GM18519 (cell line): ENCODE data around the gene SSR3.
A peak's percentile ranks its signal among the peaks of the same experiment; 100 is the strongest.

Source experiments
- ATAC-seq: cut with Tn5 transposase; IDR thresholded peaks from one replicate; pipeline ENCODE4 v1.9.1; 2021; ENCODE audit warnings: mild to moderate bottlenecking, moderate library complexity; ENCODE audit not compliant: unreplicated experiment, low FRiP score

The SSR3 gene

DNA sequence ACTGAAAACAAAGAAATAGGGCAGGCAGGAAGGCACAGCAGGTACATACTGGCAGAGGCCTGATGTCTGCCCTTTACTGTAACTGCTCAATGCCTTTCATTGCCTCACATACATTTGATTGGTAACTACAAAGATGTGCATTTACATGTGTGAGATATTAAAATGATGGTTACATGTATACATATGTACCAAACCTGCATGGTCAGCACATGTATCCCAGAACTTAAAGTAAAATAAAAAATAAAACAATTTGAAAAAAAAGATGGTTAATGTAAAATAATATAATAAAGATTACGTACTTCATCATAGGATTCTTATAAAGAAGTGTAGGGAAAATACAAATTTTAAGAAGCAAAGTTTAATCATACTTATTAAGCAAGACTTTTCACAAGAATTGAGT lies 15.1 kb downstream of the SSR3 start:
- ATAC-seq = no peak

DNA sequence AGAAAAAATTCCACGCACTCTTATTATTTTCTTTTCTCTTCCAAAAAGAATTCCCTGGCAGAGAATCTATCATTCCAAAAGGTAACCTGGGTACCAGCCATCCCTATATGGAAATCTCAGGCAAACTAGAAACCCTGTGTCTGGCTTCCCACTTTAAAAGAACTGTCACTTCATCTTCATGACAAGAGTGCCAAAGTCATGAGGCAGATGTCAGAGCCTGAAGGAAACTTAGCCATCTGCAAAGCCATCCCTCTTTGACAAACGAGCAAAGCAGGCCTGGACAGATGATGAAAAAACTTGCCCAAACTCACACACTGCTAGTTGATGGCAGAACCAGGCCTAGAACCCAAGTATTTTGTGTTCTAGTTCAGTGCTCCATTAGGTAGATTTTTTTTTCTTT lies 15.9 kb downstream of the SSR3 start:
- no peak for ATAC-seq

- no peak for ATAC-seq
Measured at GRCh38 chr3:156536524-156537316, 18.2 kb downstream of the SSR3 start.

- ATAC-seq = no peak
Measured at GRCh38 chr3:156535798-156536197, 19.1 kb downstream of the SSR3 start.

- no peak for ATAC-seq
Measured at GRCh38 chr3:156535162-156535627, 19.7 kb downstream of the SSR3 start.

- no peak for ATAC-seq
Measured at GRCh38 chr3:156533205-156533604, 21.7 kb downstream of the SSR3 start.

- no peak for ATAC-seq
Measured at GRCh38 chr3:156532730-156533129, 22.2 kb downstream of the SSR3 start.

GRCh38 chr3:156530980-156531379 lies 23.9 kb downstream of the SSR3 start:
- ATAC-seq = no peak

DNA sequence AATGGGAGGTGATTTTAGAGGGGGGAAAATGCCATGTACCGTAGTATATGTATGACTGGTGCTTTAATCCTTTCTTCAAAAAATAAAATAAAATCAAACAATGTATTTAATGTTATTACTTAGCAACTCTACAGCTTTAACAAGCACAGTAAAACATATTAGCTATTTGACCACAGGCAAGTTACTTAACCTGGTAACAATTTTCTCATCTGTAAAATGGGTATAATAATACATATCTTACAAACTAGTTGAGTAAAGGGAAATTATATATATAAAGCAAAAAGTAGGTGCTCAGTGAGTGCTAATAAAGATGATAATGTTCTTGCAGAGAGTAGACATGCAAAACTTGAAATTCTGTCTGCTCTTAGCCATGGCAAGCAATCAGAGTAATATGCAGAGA lies 27.9 kb downstream of the SSR3 start:
- no peak for ATAC-seq

- no peak for ATAC-seq
Measured at GRCh38 chr3:156525808-156526207, 29.1 kb downstream of the SSR3 start.

- ATAC-seq = no peak
Measured at GRCh38 chr3:156522673-156523072, 32.2 kb downstream of the SSR3 start.

- ATAC-seq = no peak
Measured at GRCh38 chr3:156519758-156520162, 35.2 kb downstream of the SSR3 start.

- ATAC-seq = no peak
Measured at GRCh38 chr3:156518726-156519125, 36.2 kb downstream of the SSR3 start.

GRCh38 chr3:156516961-156517360 lies 38.0 kb downstream of the SSR3 start:
- no peak for ATAC-seq

GRCh38 chr3:156516284-156516683 lies 38.6 kb downstream of the SSR3 start:
- no peak for ATAC-seq

DNA sequence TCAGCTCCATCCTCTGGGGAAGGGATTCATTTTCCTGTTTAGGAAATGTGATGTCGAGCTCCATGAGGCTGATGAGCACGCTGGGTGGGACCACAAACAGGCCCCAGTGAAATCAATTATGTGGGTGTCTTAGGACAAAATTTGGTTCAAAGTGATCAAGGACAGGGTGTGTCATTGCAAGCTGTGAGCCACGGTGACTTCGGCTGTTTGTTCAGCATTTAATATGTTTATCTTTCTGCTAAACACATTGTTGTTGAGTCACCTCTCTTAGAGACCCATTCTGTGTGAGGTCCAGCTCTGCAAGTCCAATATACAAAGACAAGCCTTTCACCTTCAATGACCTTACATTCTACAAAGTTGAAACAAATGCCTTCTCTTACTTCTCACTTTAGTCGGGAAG lies 41.3 kb downstream of the SSR3 start:
- ATAC-seq = no peak

- ATAC-seq = no peak
Measured at GRCh38 chr3:156511987-156512677, 42.8 kb downstream of the SSR3 start.

DNA sequence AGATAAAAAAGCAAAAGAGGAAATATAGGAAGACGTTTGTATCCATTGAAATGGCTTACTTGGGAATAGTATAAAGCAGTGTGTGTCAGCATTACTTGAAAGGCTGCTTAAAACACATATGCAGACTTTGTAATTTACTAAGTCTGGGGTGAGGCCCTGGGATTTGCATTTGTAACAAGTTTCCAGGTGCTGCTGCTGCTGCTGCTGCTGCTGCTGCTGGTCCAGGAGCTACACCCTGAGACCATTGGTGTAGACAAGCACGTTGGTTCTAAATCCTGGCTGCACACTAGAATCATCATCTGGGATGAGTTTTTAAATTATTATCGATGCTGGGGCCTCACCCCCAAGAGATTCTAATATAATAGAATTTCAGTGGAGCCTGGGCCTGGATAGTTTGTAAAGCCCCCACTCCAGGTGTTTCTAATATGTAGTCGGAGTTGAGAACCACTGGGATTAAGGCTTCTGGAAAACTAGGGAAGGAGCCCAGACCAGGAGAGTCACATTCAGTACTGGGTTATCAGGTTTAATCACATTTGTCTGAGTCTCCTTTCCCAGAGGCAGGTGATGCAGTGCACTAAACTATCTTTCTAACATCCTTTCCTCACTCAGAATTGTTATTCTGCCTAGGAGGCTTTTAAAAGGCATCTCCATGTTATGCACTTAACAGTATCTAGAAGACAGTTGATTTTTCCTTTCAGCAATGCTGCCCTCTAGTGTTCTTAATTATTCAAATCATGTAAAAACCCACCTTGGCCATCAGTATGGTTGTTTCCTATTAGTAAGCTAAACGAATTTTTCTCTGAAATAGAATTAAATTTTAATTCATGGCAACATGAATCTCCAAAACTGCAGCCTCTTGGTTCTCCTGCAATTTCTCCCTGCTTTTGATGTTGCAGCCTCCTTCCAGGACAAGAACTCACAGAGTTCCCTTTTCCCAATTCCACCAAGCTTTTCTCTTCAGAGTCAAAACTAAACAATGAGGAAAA lies 45.4 kb downstream of the SSR3 start:
- peak; percentile 59 for ATAC-seq

DNA sequence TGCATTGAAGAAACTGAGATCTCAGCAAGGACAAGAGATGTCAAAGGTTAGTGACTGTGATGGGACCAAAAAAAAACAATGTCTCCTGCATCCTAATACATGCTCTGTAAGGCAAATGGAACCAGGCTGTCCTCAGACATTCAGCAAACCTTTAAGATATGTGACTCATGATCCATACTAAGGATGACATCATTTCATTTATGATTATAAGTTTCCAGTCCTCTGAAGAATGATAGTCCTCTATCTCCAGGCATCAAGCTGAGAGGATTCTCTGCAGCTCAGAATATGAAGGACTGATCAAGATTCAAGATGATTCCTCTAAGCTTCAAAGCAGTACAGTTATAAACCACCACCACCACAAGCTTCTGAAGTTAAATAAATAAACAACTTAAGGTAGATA lies 47.6 kb downstream of the SSR3 start:
- no peak for ATAC-seq

DNA sequence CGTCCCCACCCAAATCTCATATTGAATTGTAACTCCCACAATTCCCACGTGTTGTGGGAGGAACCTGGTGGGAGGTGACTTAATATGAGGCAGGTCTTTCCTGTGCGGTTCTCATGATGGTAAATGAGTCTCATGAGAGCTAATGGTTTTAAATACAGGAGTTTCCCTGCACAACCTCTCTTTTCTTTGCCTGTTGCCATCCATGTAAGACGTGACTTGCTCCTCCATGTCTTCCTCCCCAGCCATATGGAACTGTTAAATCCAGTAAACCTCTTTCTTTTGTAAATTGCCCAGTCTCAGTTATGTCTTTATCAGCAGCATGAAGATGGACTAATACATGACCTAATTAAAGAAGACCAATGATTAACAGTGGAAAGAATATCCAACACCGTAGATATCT lies 56.6 kb downstream of the SSR3 start:
- no peak for ATAC-seq

DNA sequence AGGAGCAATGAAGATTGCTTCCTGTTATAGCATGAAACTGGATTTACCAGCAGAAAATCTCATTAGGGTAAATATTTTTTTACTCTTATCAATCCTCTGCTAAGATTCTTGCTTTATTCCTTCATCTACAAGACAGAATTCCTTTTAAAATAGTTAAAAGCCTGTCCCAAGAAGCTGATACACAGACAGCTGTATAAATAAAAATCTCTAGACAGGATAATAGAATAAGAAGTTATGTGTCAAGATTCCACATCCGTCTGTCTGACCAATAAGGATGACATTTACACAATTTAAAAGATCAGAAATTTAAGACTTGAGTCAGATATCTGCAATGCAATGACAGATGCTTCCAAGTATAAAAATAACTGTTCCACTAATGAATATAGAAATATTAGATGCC lies 57.6 kb downstream of the SSR3 start:
- no peak for ATAC-seq
